ENCODE measurements around the gene S100A12.

GRCh38 chr1:153353226-153353947 is 22.0 kb downstream of the S100A12 start:
- TF ChIP-seq GATA2 (IDR thresholded peaks at IDR 0.05; ENCODE audit: low read depth, low read length), result no peak
- TF ChIP-seq GATA3 (IDR thresholded peaks at IDR 0.05; ENCODE audit: low read depth, low read length), result no peak

Data from SH-SY5Y (cell line).